ENCODE measurements around the gene LSAMP. TPM values are rescaled to one million over a fixed set of nuclear protein-coding genes. Genes with fewer than 3 reads are reported as not detected.
A peak's percentile ranks its signal among the peaks of the same experiment; 100 is the strongest.

Gene LSAMP
- total and polyA plus RNA-seq, 2 of the 4 experiments (the other 2 are of a cell fraction), result 7.9 to 8.0 TPM

DNA sequence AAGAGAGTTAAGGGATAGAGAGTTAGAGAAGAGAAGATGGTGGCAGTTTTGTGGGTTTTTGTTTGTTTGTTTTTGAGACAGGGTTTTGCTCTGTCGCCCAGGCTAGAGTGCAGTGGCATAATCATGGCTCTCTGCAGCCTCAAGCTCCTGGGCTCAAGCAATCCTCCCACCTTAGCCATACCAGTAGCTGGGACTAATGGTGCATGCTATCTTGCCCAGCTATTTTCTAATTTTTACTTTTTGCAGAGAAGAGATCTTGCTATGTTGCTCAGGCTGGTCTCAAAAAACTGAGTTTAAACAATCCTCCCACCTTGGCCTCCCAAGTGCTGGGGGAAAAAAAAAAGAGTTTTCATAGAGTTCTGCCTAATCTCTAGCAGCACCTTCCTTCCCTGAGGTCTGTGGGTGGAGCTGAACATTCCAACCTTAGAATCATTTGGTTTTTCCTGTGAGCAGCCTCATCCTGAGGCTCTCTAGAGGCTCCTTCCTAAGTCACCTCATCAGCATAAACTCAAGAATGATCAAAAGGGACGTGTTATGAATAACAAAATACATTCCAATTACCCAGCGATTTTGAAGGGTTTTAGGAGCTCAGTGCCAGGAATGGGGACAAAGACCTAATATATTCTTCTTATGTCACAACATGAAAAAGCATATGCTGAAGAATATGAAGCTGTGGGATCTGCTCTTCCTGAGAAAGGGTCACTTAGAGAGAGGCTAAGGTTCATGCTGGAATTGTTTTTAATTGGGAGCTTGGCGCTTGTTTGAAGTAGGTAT lies 180.6 kb downstream of the LSAMP start:
- in situ Hi-C loops (cut with MboI; ENCODE audit: low sequenced_read_pairs), result no loop called here
- Histone ChIP-seq H4K91ac (ENCODE audit: insufficient read depth, low read depth, low read length) (no peak overlapping the region), H3K4me3 (ENCODE audit: insufficient read depth, low read depth, low read length) (no peak overlapping the region), H2AK9ac (replicated peaks; ENCODE audit: low read depth, low read length, poor library complexity) (no peak overlapping the region), H4K20me1 (ENCODE audit: insufficient read depth, low read length) (no peaks in the 10 kb centered on the region), H3K27me3 (ENCODE audit: control insufficient read depth, insufficient read depth, low read length) (no peaks in the 10 kb centered on the region), H2BK120ac (ENCODE audit: low read depth, low read length) (no peak overlapping the region), H2AK5ac (ENCODE audit: low read depth, low read length) (no peak overlapping the region), H4K5ac (ENCODE audit: low read depth, low read length) (no peak overlapping the region), H3K4me1 (ENCODE audit: control insufficient read depth, insufficient read depth, low read length) (no peaks in the 10 kb centered on the region), H3K36me3 (ENCODE audit: control insufficient read depth, insufficient read depth, low read length) (no peaks in the 10 kb centered on the region), H3K4ac (ENCODE audit: low read depth, low read length) (no peak overlapping the region), H3K9me1 (ENCODE audit: insufficient read depth, low read length) (no peaks in the 10 kb centered on the region), H3K27ac (ENCODE audit: insufficient read depth, low read length) (no peak overlapping the region), H3K56ac (ENCODE audit: extremely low read depth, insufficient read depth, low read length) (no peak overlapping the region), H3K14ac (replicated peaks; ENCODE audit: low read depth, low read length) (no peak overlapping the region), H2BK20ac (ENCODE audit: low read depth, low read length) (no peak overlapping the region), H4K8ac (ENCODE audit: low read depth in 2 of 2, low read length in 2 of 2) (no peak overlapping the region), H2BK5ac (ENCODE audit: low read depth, low read length, poor library complexity, severe bottlenecking) (no peak overlapping the region), H3K18ac (ENCODE audit: low read depth, low read length) (no peak overlapping the region), H3K9me3 (ENCODE audit: control insufficient read depth, insufficient read depth, low read length) (no peaks in the 10 kb centered on the region), H3K4me2 (ENCODE audit: low read depth, low read length) (no peak overlapping the region), H3K23ac (ENCODE audit: low read depth, low read length) (no peak overlapping the region), H3K79me1 (ENCODE audit: low read depth in 1 of 2, low read length in 2 of 2) (no peaks in the 10 kb centered on the region), H2BK15ac (ENCODE audit: low read depth, low read length) (no peak overlapping the region), H3K9ac (ENCODE audit: low read depth, low read length) (no peak overlapping the region), H2AFZ (replicated peaks; ENCODE audit: low read length, poor library complexity) (no peak overlapping the region)
- no TSS peak for BruUV-seq (replicated peaks)
- TF ChIP-seq SMC3 (IDR thresholded peaks at IDR 0.05; ENCODE audit: low read depth, low read length) (no peak), CHD1 (IDR thresholded peaks at IDR 0.05; ENCODE audit: low read depth, low read length) (no peak), MAFK (IDR thresholded peaks at IDR 0.05; ENCODE audit: low read depth, low read length) (no peak), CTCF (conservative IDR thresholded peaks at IDR 0.05; ENCODE audit: low read depth, low read length) (no peak), MXI1 (IDR thresholded peaks at IDR 0.05; ENCODE audit: borderline replicate concordance, low read depth, low read length) (no peak), MAZ (IDR thresholded peaks at IDR 0.05; ENCODE audit: borderline replicate concordance, low read depth, low read length) (no peak), ELK1 (IDR thresholded peaks at IDR 0.05; ENCODE audit: borderline replicate concordance, low read depth, low read length) (no peak), RCOR1 (IDR thresholded peaks at IDR 0.05; ENCODE audit: insufficient replicate concordance, low read length) (no peak), NFE2L2 (IDR thresholded peaks at IDR 0.05; ENCODE audit: low read depth, low read length) (no peak), RFX5 (IDR thresholded peaks at IDR 0.05; ENCODE audit: low read depth, low read length) (no peak), CEBPB (IDR thresholded peaks at IDR 0.05; ENCODE audit: low read depth, low read length) (no peak), POLR2A (IDR thresholded peaks at IDR 0.05; ENCODE audit: low read depth, low read length) (no peak), FOS (IDR thresholded peaks at IDR 0.05; ENCODE audit: low read depth, low read length) (no peak), BHLHE40 (IDR thresholded peaks at IDR 0.05; ENCODE audit: low read depth, low read length) (no peak), RAD21 (IDR thresholded peaks at IDR 0.05; ENCODE audit: low read length) (no peak)
- TF ChIP-seq, protein P1, sequence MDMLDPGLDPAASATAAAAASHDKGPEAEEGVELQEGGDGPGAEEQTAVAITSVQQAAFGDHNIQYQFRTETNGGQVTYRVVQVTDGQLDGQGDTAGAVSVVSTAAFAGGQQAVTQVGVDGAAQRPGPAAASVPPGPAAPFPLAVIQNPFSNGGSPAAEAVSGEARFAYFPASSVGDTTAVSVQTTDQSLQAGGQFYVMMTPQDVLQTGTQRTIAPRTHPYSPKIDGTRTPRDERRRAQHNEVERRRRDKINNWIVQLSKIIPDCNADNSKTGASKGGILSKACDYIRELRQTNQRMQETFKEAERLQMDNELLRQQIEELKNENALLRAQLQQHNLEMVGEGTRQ (IDR thresholded peaks at IDR 0.05; ENCODE audit: low read depth, low read length), result no peak
- peak; percentile 24; the same call in 1 of the 2 replicates for ATAC-seq (ENCODE audit: low read depth)
- ChIA-PET CTCF (interaction anchor here (0.6 kb wide), 1 partner anchor 45 kb away, joined by 3 read pairs; no protein-coding TSS in a partner anchor), POLR2A (ENCODE audit: unreplicated experiment) (no interaction called here)
- dilution Hi-C loops (cut with HindIII; ENCODE audit: low sequenced_read_pairs, unreplicated experiment), result no loop called here
- intact Hi-C loops (cut with micrococcal nuclease), result no loop called here
- no peak for DNase-seq
- no CpG with 5 or more reads among the region's 4 CpGs for WGBS, 2 experiments (ENCODE audit: extremely low coverage in 2 of 2, insufficient read length in 1 of 2)
